Measurements from ENCODE around the gene DQX1. TPM values are rescaled to one million over a fixed set of nuclear protein-coding genes. Genes with fewer than 3 reads are reported as not detected.

DQX1 gene, protein sequence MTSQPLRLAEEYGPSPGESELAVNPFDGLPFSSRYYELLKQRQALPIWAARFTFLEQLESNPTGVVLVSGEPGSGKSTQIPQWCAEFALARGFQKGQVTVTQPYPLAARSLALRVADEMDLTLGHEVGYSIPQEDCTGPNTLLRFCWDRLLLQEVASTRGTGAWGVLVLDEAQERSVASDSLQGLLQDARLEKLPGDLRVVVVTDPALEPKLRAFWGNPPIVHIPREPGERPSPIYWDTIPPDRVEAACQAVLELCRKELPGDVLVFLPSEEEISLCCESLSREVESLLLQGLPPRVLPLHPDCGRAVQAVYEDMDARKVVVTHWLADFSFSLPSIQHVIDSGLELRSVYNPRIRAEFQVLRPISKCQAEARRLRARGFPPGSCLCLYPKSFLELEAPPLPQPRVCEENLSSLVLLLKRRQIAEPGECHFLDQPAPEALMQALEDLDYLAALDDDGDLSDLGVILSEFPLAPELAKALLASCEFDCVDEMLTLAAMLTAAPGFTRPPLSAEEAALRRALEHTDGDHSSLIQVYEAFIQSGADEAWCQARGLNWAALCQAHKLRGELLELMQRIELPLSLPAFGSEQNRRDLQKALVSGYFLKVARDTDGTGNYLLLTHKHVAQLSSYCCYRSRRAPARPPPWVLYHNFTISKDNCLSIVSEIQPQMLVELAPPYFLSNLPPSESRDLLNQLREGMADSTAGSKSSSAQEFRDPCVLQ
- total RNA-seq = 0.26 and 0.32 TPM in 2 replicates
- long read RNA-seq = 0 reads

DNA sequence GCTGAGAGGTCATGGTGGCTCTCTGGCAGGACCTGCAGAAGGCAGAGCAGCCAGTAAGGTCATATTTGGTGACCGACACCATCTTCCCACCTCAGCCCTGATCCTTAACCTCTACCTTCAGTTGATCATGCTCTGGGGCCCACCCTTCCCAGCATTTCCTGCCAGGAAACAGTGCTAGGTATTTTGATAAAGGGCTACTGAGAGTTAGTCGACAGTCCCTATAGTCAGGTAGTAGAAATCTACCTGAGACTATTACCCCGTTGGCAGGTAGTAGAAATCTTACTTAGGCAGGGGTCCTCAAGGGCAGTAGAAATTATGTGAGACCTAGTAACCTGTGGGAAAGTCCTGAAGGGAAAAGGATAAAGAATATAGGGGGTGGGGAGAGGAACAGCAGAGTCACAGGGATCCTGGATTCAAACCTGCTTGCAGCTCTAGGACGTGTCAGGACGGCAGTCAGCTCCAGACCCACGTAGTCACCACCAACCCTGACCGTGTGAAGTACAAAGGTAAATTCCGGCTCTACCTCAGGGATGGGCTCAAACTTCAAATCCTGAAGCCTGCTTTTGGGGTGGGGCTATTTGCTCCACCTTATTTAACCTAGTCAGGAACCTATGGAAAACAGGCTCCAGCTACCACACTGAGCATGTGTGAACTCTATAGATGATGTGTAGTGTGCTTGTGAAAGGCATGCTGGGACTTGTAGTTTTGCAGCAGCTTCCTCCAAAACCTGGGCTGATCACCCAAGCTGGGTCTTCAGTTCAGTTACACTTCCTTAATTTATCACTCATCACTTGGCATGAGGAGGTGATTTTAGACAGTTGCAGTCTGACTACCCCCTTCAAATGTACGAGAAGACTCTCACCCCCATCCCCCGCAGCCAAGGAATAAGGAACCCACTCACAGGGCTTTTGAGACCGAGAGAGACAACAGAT, at the start of gene DQX1:
Gene DQX1, minus strand, starts transcription at position 515 of the 932 bp plus-strand sequence. Its CDS starts 502 bp downstream, at position 13.
- Mint-ChIP-seq H3K4me1 (ENCODE audit: unreplicated experiment) (peaks cover 17% of the 10 kb centered on the region), H3K27ac (ENCODE audit: unreplicated experiment) (no peak within 1 kb of the TSS), H3K36me3 (ENCODE audit: unreplicated experiment) (peaks cover 17% of the 10 kb centered on the region), H3K4me3 (ENCODE audit: unreplicated experiment) (no peak within 1 kb of the TSS), H3K27me3 (ENCODE audit: unreplicated experiment) (peaks cover 14% of the 10 kb centered on the region), H3K9me3 (ENCODE audit: unreplicated experiment) (no peaks in the 10 kb centered on the region)
- TF ChIP-seq, protein P1, sequence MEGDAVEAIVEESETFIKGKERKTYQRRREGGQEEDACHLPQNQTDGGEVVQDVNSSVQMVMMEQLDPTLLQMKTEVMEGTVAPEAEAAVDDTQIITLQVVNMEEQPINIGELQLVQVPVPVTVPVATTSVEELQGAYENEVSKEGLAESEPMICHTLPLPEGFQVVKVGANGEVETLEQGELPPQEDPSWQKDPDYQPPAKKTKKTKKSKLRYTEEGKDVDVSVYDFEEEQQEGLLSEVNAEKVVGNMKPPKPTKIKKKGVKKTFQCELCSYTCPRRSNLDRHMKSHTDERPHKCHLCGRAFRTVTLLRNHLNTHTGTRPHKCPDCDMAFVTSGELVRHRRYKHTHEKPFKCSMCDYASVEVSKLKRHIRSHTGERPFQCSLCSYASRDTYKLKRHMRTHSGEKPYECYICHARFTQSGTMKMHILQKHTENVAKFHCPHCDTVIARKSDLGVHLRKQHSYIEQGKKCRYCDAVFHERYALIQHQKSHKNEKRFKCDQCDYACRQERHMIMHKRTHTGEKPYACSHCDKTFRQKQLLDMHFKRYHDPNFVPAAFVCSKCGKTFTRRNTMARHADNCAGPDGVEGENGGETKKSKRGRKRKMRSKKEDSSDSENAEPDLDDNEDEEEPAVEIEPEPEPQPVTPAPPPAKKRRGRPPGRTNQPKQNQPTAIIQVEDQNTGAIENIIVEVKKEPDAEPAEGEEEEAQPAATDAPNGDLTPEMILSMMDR (IDR thresholded peaks at IDR 0.05) = no peak
- no peak for DNase-seq (ENCODE audit: extremely low spot score, unreplicated experiment)

- DNase-seq (ENCODE audit: extremely low spot score, unreplicated experiment) = no peak
- Mint-ChIP-seq H3K36me3 (ENCODE audit: unreplicated experiment) (no peaks in the 10 kb centered on the region), H3K4me3 (ENCODE audit: unreplicated experiment) (no peak overlapping the region), H3K27me3 (ENCODE audit: unreplicated experiment) (no peaks in the 10 kb centered on the region), H3K9me3 (ENCODE audit: unreplicated experiment) (peaks cover 4% of the 10 kb centered on the region), H3K27ac (ENCODE audit: unreplicated experiment) (no peak overlapping the region), H3K4me1 (ENCODE audit: unreplicated experiment) (peaks cover 17% of the 10 kb centered on the region)
- TF ChIP-seq, protein P1 (IDR thresholded peaks at IDR 0.05) = no peak
Observed at GRCh38 chr2:74575320-74575719, 49.3 kb upstream of the DQX1 start.

- Mint-ChIP-seq H3K9me3 (ENCODE audit: unreplicated experiment) (peaks cover 4% of the 10 kb centered on the region), H3K4me1 (ENCODE audit: unreplicated experiment) (peaks cover 17% of the 10 kb centered on the region), H3K36me3 (ENCODE audit: unreplicated experiment) (no peaks in the 10 kb centered on the region), H3K27ac (ENCODE audit: unreplicated experiment) (peak overlapping the region; percentile 87), H3K27me3 (ENCODE audit: unreplicated experiment) (no peaks in the 10 kb centered on the region), H3K4me3 (ENCODE audit: unreplicated experiment) (peak overlapping the region; percentile 67)
- DNase-seq (ENCODE audit: extremely low spot score, unreplicated experiment) = no peak
- TF ChIP-seq, protein P1 (IDR thresholded peaks at IDR 0.05) = no peak
Observed at GRCh38 chr2:74573747-74574562, 47.9 kb upstream of the DQX1 start.

- Mint-ChIP-seq H3K4me3 (ENCODE audit: unreplicated experiment) (no peak overlapping the region), H3K27me3 (ENCODE audit: unreplicated experiment) (no peaks in the 10 kb centered on the region), H3K4me1 (ENCODE audit: unreplicated experiment) (peaks cover 33% of the 10 kb centered on the region), H3K9me3 (ENCODE audit: unreplicated experiment) (peaks cover 4% of the 10 kb centered on the region), H3K36me3 (ENCODE audit: unreplicated experiment) (no peaks in the 10 kb centered on the region), H3K27ac (ENCODE audit: unreplicated experiment) (no peak overlapping the region)
- DNase-seq (ENCODE audit: extremely low spot score, unreplicated experiment) = no peak
- TF ChIP-seq, protein P1 (IDR thresholded peaks at IDR 0.05) = no peak
Observed at GRCh38 chr2:74572178-74572925, 46.3 kb upstream of the DQX1 start.
